Measurements from ENCODE around the gene HTR2C.

DNA sequence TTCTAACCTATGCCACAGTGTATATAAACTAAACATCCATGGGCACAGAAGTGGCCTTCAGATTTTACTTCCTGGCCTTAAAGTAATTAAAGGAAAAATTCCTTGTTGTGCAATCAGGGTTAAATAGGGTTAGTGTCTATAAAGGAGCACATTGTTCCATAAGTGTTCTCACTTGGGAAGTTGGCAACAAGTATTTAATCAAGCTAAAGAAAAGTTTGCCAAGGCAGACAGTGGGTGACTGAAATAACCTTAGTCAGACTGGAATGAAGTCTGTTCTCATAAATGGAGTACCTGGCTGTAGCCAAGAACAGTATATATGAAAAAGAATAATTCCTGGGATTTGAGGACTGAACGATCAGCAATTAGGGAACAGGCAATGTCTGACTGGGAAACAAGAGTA is 213.6 kb downstream of the HTR2C start:
- TF ChIP-seq, protein P1, sequence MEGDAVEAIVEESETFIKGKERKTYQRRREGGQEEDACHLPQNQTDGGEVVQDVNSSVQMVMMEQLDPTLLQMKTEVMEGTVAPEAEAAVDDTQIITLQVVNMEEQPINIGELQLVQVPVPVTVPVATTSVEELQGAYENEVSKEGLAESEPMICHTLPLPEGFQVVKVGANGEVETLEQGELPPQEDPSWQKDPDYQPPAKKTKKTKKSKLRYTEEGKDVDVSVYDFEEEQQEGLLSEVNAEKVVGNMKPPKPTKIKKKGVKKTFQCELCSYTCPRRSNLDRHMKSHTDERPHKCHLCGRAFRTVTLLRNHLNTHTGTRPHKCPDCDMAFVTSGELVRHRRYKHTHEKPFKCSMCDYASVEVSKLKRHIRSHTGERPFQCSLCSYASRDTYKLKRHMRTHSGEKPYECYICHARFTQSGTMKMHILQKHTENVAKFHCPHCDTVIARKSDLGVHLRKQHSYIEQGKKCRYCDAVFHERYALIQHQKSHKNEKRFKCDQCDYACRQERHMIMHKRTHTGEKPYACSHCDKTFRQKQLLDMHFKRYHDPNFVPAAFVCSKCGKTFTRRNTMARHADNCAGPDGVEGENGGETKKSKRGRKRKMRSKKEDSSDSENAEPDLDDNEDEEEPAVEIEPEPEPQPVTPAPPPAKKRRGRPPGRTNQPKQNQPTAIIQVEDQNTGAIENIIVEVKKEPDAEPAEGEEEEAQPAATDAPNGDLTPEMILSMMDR (IDR thresholded peaks at IDR 0.05), result no peak
- no peak for TF ChIP-seq POLR2A (IDR thresholded peaks at IDR 0.05)

All from ovary (tissue), 3 donors.